Peyer's patch (tissue), 4 donors: ENCODE measurements around the gene VPS16. TPM values are rescaled to one million over a fixed set of nuclear protein-coding genes. Genes with fewer than 3 reads are reported as not detected.
A peak's percentile ranks its signal among the peaks of the same experiment; 100 is the strongest.

ENCODE experiments used
- DNase-seq, 3 donors: peaks; one replicate each; pipeline ENCODE4 v3.0.0-alpha.2; 2017 to 2019
- H3K27ac ChIP-seq, 4 donors: fragments of 200-600 bp; sonication (generic); one replicate each; pipeline ENCODE4 v1.5.1; 2016 to 2019
- H3K27me3 ChIP-seq, 2 donors: fragments of 200-600 bp; sonication (generic); one replicate each; pipeline ENCODE4 v1.5.1; 2019
- H3K36me3 ChIP-seq, 3 donors: fragments of 200-600 bp; sonication (generic); one replicate each; pipeline ENCODE4 v1.5.1; 2016 to 2019
- H3K4me1 ChIP-seq, 4 donors: fragments of 200-600 bp; sonication (generic); one replicate each; pipeline ENCODE4 v1.5.1; 2016 to 2019
- H3K4me3 ChIP-seq, 4 donors: fragments of 200-600 bp; sonication (generic); 1 replicate in 3 of 4; 2 replicates in 1 of 4; pipeline ENCODE4 v1.5.1; 2016 to 2019; ENCODE audit warnings: mild to moderate bottlenecking in 1 of 4
- H3K9me3 ChIP-seq, 4 donors: fragments of 200-600 bp; sonication (generic); one replicate each; pipeline ENCODE4 v1.5.1; 2016 to 2019; ENCODE audit warnings: mild to moderate bottlenecking in 1 of 4
- POLR2A ChIP-seq, 2 donors: fragments of 450-650 bp; IDR thresholded peaks; one replicate each; pipeline ENCODE4 v1.5.1; 2017; ENCODE audit warnings: antibody characterized with exemption in 2 of 2, mild to moderate bottlenecking in 2 of 2, moderate library complexity in 2 of 2
- total RNA-seq, 4 donors: library from RNA; depleted of rRNA; stranded (reverse); fragments of >200 nt; gene quantifications; one replicate each; pipeline ENCODE4 v1.1.0, GENCODE V29; 2016
- TF ChIP-seq, protein P1 (sequence below), 6 experiments: fragments of 450-650 bp in 4 of 6; fragments of 200-600 bp in 2 of 6; sonication (generic) in 1 of 6; IDR thresholded peaks; one replicate each; pipeline ENCODE4 v1.5.1; 2017 to 2019; ENCODE audit warnings: antibody characterized with exemption in 6 of 6, mild to moderate bottlenecking in 3 of 6, moderate library complexity in 1 of 6

The VPS16 gene
- total RNA-seq, 4 donors from 2014 or later = 43.7 to 54.6 (median 45.1) TPM

GRCh38 chr20:2796011-2796660, 44.4 kb upstream of the VPS16 start:
- no peaks in the 10 kb centered on the region for H3K9me3 ChIP-seq
- peaks cover 0 to 13% of the 10 kb centered on the region in 2 donors for H3K27me3 ChIP-seq
- no peak overlapping the region for H3K4me3 ChIP-seq
- TF ChIP-seq, protein P1, sequence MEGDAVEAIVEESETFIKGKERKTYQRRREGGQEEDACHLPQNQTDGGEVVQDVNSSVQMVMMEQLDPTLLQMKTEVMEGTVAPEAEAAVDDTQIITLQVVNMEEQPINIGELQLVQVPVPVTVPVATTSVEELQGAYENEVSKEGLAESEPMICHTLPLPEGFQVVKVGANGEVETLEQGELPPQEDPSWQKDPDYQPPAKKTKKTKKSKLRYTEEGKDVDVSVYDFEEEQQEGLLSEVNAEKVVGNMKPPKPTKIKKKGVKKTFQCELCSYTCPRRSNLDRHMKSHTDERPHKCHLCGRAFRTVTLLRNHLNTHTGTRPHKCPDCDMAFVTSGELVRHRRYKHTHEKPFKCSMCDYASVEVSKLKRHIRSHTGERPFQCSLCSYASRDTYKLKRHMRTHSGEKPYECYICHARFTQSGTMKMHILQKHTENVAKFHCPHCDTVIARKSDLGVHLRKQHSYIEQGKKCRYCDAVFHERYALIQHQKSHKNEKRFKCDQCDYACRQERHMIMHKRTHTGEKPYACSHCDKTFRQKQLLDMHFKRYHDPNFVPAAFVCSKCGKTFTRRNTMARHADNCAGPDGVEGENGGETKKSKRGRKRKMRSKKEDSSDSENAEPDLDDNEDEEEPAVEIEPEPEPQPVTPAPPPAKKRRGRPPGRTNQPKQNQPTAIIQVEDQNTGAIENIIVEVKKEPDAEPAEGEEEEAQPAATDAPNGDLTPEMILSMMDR (IDR thresholded peaks at IDR 0.05) = no peak
- TF ChIP-seq POLR2A (IDR thresholded peaks at IDR 0.05) = no peak
- no peak overlapping the region for H3K27ac ChIP-seq
- no peaks in the 10 kb centered on the region for H3K36me3 ChIP-seq
- peaks cover 0 to 16% (median 2%) of the 10 kb centered on the region in 4 donors for H3K4me1 ChIP-seq
- no peak for DNase-seq

DNA sequence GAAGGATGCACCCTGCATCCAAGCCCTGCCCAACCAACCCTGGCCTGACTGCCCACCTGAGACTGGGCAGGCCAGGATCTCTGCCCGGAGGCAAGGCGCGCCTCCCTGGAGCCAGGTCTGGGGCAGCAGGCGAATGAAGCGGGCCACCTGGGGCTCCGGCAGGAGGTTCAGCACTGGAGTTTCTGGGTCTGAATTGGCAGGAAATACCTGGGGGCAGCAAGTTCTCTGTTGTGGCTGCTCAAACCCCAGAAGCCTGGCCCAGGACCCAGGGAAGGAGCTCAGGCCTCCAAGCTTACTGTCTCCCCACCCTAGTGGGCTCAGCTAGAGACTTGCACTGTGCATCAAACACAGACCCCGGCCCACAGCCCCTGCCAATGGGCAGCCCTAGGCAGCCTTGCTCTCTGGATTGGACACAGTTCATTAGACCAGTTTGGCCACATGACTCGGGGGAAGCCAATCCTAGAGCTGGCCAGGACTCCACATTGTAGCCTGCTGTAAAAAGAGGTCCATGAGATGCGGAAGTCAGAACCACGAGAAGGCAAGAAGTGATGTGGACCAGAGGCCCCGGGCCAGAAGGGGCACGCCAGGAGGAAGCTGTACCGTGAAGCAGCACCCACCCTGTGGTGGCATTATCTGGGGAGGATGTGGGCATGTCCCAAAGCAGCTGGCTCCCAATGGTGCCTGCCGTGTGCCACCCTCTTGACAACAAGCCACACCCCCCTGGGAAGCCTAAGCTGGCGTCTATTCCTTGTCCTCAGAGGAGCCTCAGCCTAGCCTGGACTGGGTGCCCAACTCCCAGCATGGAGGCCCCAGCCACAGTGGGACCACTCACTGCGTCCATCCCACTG, 43.2 kb upstream of the VPS16 start:
- TF ChIP-seq POLR2A (IDR thresholded peaks at IDR 0.05) = no peak
- TF ChIP-seq, protein P1 (IDR thresholded peaks at IDR 0.05) = no peak
- Histone ChIP-seq H3K27me3 (peaks cover 0 to 17% of the 10 kb centered on the region in 2 donors), H3K9me3 (no peaks in the 10 kb centered on the region), H3K4me1 (peaks cover 0 to 17% (median 2%) of the 10 kb centered on the region in 4 donors), H3K4me3 (no peak overlapping the region), H3K27ac (no peak overlapping the region), H3K36me3 (no peaks in the 10 kb centered on the region)
- no peak for DNase-seq

DNA sequence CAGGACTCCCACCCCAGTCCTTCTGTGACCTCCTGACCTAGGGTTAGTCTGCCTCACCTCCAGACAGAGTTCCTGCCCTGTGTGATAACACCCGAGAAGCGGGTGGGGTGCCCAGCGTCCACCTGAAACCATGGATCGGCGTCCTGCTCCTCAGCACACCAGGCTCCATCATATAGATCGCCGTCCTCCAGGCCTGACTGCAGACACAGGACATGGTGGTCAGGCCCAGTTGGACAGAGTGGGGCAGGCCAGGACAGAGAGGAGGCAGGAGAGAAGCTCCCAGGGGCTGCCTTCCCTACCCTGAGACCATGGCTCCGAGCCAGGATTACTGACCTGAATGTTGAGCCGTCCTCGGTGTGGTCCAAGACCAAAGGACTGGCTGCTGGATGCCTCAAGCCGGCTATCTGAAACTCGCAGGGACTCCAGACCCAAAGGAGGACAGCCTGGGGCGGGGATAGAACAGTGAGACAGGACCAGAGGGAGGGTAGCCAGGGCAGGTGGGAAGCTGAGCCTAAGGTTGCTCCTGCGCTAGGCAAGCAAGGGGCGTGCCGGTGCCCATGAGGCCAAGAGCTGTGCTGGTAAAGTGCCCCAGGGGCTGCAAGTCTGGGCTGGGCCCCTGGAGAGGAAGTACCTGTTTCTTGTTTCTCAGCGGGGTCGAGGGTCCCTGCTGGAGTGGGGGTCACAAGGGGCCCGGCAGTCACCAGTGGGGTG, 42.3 kb upstream of the VPS16 start:
- DNase-seq = no peak
- Histone ChIP-seq H3K9me3 (no peaks in the 10 kb centered on the region), H3K36me3 (no peaks in the 10 kb centered on the region), H3K4me3 (no peak overlapping the region), H3K27ac (no peak overlapping the region), H3K27me3 (peaks cover 0 to 17% of the 10 kb centered on the region in 2 donors), H3K4me1 (peaks cover 0 to 17% (median 2%) of the 10 kb centered on the region in 4 donors)
- no peak for TF ChIP-seq POLR2A (IDR thresholded peaks at IDR 0.05)
- TF ChIP-seq, protein P1 (IDR thresholded peaks at IDR 0.05) = no peak

GRCh38 chr20:2798814-2799213, 41.7 kb upstream of the VPS16 start:
- no peak overlapping the region for H3K27ac ChIP-seq
- H3K4me1 ChIP-seq = peaks cover 0 to 17% (median 2%) of the 10 kb centered on the region in 4 donors
- TF ChIP-seq POLR2A (IDR thresholded peaks at IDR 0.05) = no peak
- TF ChIP-seq, protein P1 (IDR thresholded peaks at IDR 0.05) = no peak
- no peak for DNase-seq
- no peaks in the 10 kb centered on the region for H3K9me3 ChIP-seq
- peaks cover 0 to 17% of the 10 kb centered on the region in 2 donors for H3K27me3 ChIP-seq
- no peaks in the 10 kb centered on the region for H3K36me3 ChIP-seq
- H3K4me3 ChIP-seq = no peak overlapping the region

DNA sequence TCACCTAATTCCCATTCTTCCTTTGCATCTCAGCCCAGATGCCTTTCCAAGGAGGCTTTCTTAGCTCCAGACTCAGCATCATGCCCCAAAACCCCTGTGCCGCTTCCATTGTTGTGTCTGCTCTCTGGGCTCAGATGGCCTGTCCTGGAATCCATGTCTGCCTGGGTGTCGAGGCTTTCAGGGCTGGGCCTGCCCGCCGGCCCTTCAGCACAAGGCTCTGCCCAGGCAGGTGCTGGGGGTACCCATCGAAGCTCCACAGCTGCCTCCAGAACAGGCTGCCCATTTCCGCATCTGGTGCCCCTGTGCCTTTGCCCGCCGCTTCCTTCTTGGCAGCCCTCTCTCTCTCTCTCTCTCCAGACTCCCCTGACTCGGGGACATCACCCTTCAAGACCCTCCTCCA, 41.3 kb upstream of the VPS16 start:
- Histone ChIP-seq H3K4me1 (peaks cover 0 to 17% (median 2%) of the 10 kb centered on the region in 4 donors), H3K27me3 (peaks cover 0 to 17% of the 10 kb centered on the region in 2 donors), H3K9me3 (no peaks in the 10 kb centered on the region), H3K27ac (no peak overlapping the region), H3K36me3 (no peaks in the 10 kb centered on the region), H3K4me3 (peak overlapping the region in 1 of 4 donors; percentile 38)
- no peak for DNase-seq
- TF ChIP-seq, protein P1 (IDR thresholded peaks at IDR 0.05) = no peak
- TF ChIP-seq POLR2A (IDR thresholded peaks at IDR 0.05) = no peak
